Measurements from ENCODE around the gene ZBP1. TPM values are rescaled to one million over a fixed set of nuclear protein-coding genes. Genes with fewer than 3 reads are reported as not detected.
A peak's percentile ranks its signal among the peaks of the same experiment; 100 is the strongest.

ZBP1 gene
- total RNA-seq, 4 donors from 2014 or later: 0.19 TPM; not detected in 3

DNA sequence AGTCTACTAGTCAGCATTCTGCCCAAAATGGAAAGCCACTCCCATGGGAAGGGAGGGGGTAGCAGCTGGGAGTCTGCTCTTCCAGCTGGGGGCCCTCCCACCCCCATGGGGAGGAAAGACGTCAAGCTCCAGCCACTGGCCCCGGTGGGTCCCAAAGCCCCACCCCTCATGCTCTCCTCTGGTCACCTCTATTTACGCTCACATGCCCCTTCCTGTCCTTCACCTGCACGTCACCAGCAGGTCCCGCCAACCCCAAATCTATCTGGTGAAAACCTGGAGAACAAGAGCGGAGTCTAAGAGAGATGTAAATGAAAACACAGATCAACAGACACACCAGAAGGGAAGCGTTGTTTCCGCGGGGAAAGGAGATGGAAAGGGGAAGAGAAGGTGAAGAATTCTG is 30.0 kb upstream of the ZBP1 start:
- intact Hi-C loops (cut with DNase I; ENCODE audit: low total_unique reads): loop anchor here (10.0 kb wide), 1 partner anchor 455 kb away; no protein-coding TSS in a partner anchor
- DNase-seq (ENCODE audit: low spot score in 2 of 2): peak in 1 of 2 donors; percentile 56
- WGBS, 2 donors: 66 to 72% methylated on average over 9 of the region's 9 CpGs

DNA sequence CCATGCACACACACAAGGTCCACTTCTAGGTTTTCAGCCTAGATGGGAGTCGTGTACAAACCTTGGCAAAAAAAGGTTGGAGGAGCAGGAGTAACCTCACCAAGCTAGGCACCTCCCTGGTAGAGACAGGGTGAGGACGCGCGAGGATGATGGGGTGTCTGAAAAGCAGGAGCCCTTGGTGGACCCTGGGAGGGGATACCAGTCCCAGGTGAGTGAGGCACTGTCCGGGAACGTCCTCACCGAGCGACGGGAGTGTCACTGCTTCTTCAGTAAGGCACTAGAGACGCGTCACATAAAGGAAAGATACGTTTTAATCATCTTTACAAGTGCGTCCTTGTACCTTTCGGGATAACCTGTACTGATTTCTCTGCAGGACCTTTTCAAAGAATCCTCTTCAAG is 29.4 kb upstream of the ZBP1 start:
- intact Hi-C loops (cut with DNase I; ENCODE audit: low total_unique reads): loop anchor here (10.0 kb wide), 1 partner anchor 455 kb away; no protein-coding TSS in a partner anchor

More for the DNA sequence above, 30.0 kb upstream of the ZBP1 start:
- no peak overlapping the region for H3K4me3 ChIP-seq (ENCODE audit: low read depth, poor library complexity, severe bottlenecking)
- TF ChIP-seq POLR2A (IDR thresholded peaks at IDR 0.05) (no peak), CTCF (IDR thresholded peaks at IDR 0.05) (no peak)

GRCh38 chr20:57648878-57649616 is 28.8 kb upstream of the ZBP1 start:
- DNase-seq (ENCODE audit: low spot score in 2 of 2): peak in 1 of 2 donors; percentile 45
- intact Hi-C loops (cut with DNase I; ENCODE audit: low total_unique reads): no loop called here
- TF ChIP-seq POLR2A (IDR thresholded peaks at IDR 0.05) (no peak), CTCF (IDR thresholded peaks at IDR 0.05) (no peak)
- 90 to 93% methylated on average over 15 of the region's 15 CpGs for WGBS, 2 donors
- no peak overlapping the region for H3K4me3 ChIP-seq (ENCODE audit: low read depth, poor library complexity, severe bottlenecking)

More for the DNA sequence above, 29.4 kb upstream of the ZBP1 start:
- WGBS, 2 donors: 93 to 95% methylated on average over 14 of the region's 14 CpGs
- DNase-seq (ENCODE audit: low spot score in 2 of 2): peak in 1 of 2 donors; percentile 74
- no peak for TF ChIP-seq CTCF (IDR thresholded peaks at IDR 0.05)
- TF ChIP-seq POLR2A (IDR thresholded peaks at IDR 0.05): no peak
- H3K4me3 ChIP-seq (ENCODE audit: low read depth, poor library complexity, severe bottlenecking): no peak overlapping the region

- 83 to 84% methylated on average over 23 of the region's 23 CpGs for WGBS, 2 donors
- intact Hi-C loops (cut with DNase I; ENCODE audit: low total_unique reads): no loop called here
- TF ChIP-seq CTCF (IDR thresholded peaks at IDR 0.05): no peak
- TF ChIP-seq POLR2A (IDR thresholded peaks at IDR 0.05): no peak
- no peak overlapping the region for H3K4me3 ChIP-seq (ENCODE audit: low read depth, poor library complexity, severe bottlenecking)
- DNase-seq (ENCODE audit: low spot score in 2 of 2): peak in 1 of 2 donors; percentile 77
Observed at GRCh38 chr20:57647933-57648785, 27.9 kb upstream of the ZBP1 start.

DNA sequence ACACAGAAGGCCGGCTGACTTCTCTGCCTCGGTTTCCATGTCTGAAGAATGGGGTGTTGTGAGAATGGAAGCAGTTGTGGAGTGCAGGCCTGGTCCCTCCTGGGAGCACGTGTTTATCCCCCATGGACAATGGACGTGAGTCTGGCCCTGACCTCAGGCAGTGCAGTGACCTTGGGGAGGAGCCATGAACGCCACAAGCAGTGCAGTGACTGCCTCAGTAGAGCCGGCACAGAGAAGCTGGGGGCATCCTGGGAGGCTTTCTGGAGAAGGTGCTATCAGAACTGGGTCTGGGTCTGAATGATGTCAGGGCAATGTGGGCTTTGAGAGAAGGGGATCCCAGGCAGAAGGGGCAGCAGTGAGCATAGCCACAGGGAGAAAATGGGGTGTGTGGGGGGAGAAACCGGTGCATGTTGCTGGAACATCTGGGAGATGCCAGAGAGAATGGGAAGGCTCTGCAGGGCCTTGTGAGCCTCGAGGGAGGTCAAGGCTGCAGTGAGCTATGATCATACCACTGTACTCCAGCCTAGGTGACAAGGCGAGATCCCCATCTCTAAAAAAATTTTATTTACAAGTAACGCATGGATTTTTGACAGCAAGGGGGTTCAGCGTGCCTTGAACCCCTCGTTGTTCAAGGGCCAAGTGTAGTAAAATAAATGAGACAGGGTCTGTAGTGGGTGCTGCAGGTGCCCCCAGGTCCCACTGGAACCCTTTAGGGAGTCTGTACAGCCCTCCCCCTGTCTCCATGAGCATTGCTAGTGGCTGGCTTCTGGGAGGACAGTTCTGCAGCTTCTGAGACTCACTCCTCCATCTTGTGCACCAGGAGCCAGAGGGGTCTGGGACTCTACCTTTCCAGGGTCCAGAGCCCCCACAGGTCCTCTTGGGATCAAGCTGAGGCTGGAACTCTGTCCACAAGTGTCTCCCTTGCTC is 27.0 kb upstream of the ZBP1 start:
- DNase-seq (ENCODE audit: low spot score in 2 of 2): peak in 1 of 2 donors; percentile 76
- H3K4me3 ChIP-seq (ENCODE audit: low read depth, poor library complexity, severe bottlenecking): no peak overlapping the region
- 77 to 78% methylated on average over 12 of the region's 12 CpGs for WGBS, 2 donors
- TF ChIP-seq POLR2A (IDR thresholded peaks at IDR 0.05) (no peak), CTCF (IDR thresholded peaks at IDR 0.05) (no peak)
- intact Hi-C loops (cut with DNase I; ENCODE audit: low total_unique reads): no loop called here
